Stimulated activated CD8-positive, alpha-beta memory T cell treated with anti-CD3 and anti-CD28 coated beads, Interleukin-12 subunit alpha, Interleukin-12 subunit beta, amount 100 ng/mL, for 24 hours (primary cell): ENCODE data around the gene PACS2.
A peak's percentile ranks its signal among the peaks of the same experiment; 100 is the strongest.

Experiments
- DNase-seq: peaks from one replicate; pipeline ENCODE4 v3.0.0-alpha.2; 2020; ENCODE audit errors: extremely low read depth

Gene PACS2

GRCh38 chr14:105386581-105387529 lies 72.3 kb downstream of the PACS2 start:
- no peak for DNase-seq

GRCh38 chr14:105387530-105387922 lies 73.0 kb downstream of the PACS2 start:
- DNase-seq, result no peak

GRCh38 chr14:105388110-105388951 lies 73.8 kb downstream of the PACS2 start:
- DNase-seq, result no peak

GRCh38 chr14:105388976-105389375 lies 74.4 kb downstream of the PACS2 start:
- no peak for DNase-seq

- no peak for DNase-seq
These were observed 75.0 kb downstream of the PACS2 start for GRCh38 chr14:105389534-105389933.

- DNase-seq, result no peak
These were observed 75.7 kb downstream of the PACS2 start for GRCh38 chr14:105389976-105390848.

- no peak for DNase-seq
These were observed 76.4 kb downstream of the PACS2 start for GRCh38 chr14:105390849-105391500.

GRCh38 chr14:105391541-105391940 lies 77.0 kb downstream of the PACS2 start:
- DNase-seq, result no peak

- DNase-seq, result no peak
These were observed 77.9 kb downstream of the PACS2 start for GRCh38 chr14:105392131-105393090.

GRCh38 chr14:105393151-105393550 lies 78.6 kb downstream of the PACS2 start:
- no peak for DNase-seq

GRCh38 chr14:105394714-105395537 lies 80.4 kb downstream of the PACS2 start:
- DNase-seq, result no peak

- DNase-seq, result no peak
These were observed 80.9 kb downstream of the PACS2 start for GRCh38 chr14:105395538-105395854.

GRCh38 chr14:105397350-105397931 lies 82.9 kb downstream of the PACS2 start:
- DNase-seq, result no peak

- DNase-seq, result peak; percentile 88
These were observed 83.6 kb downstream of the PACS2 start, which contains the start of gene TEX22 for GRCh38 chr14:105398044-105398725. Gene TEX22, plus strand, starts transcription at chr14:105398538. Its CDS starts 803 bp downstream, at chr14:105399341.

GRCh38 chr14:105398726-105399465 lies 84.3 kb downstream of the PACS2 start:
- no peak for DNase-seq

- no peak for DNase-seq
These were observed 84.9 kb downstream of the PACS2 start for GRCh38 chr14:105399466-105399775.

- DNase-seq, result no peak
These were observed 85.5 kb downstream of the PACS2 start for GRCh38 chr14:105400016-105400415.

GRCh38 chr14:105401699-105402098 lies 87.2 kb downstream of the PACS2 start:
- DNase-seq, result no peak
